ENCODE measurements around the gene RALGAPA1.

GRCh38 chr14:35543006-35543405 lies 266.1 kb downstream of the RALGAPA1 start:
- no peak for TF ChIP-seq CTCF (IDR thresholded peaks at IDR 0.05; ENCODE audit: low read depth, low read length)
- TF ChIP-seq EZH2phosphoT487 (IDR thresholded peaks at IDR 0.05; ENCODE audit: low read depth), result no peak
